Measurements from ENCODE around the gene UBAC2. TPM values are rescaled to one million over a fixed set of nuclear protein-coding genes. Genes with fewer than 3 reads are reported as not detected.
"Not testable (repeated sequence)": the region's sequence is repeated elsewhere in the genome, so short reads cannot be mapped to it uniquely, and the experiment has no call there.

Gene UBAC2
- total RNA-seq, 2 experiments from 2014 or later = 56.0 to 59.0 TPM

GRCh38 chr13:99199541-99200431 lies 868 bp upstream of the UBAC2 start:
- peak overlapping the region; percentile 91 for H3K4me3 Mint-ChIP-seq

GRCh38 chr13:99203601-99204579 lies 3.2 kb downstream of the UBAC2 start:
- H3K27me3 Mint-ChIP-seq = no peaks in the 10 kb centered on the region
- peak overlapping the region; percentile 78 for H3K4me3 Mint-ChIP-seq
- H3K4me1 Mint-ChIP-seq = peaks cover 69% of the 10 kb centered on the region
- DNase-seq = no peak
- H3K27ac Mint-ChIP-seq = peak overlapping the region; percentile 89
- H3K36me3 Mint-ChIP-seq = peaks cover 62% of the 10 kb centered on the region
- no peaks in the 10 kb centered on the region for H3K9me3 Mint-ChIP-seq

More at GRCh38 chr13:99199541-99200431, 868 bp upstream of the UBAC2 start:
- H3K9me3 Mint-ChIP-seq = no peaks in the 10 kb centered on the region
- H3K4me1 Mint-ChIP-seq = peaks cover 56% of the 10 kb centered on the region
- peaks cover 37% of the 10 kb centered on the region for H3K36me3 Mint-ChIP-seq
- DNase-seq = no peak
- peak overlapping the region; percentile 94 for H3K27ac Mint-ChIP-seq
- no peaks in the 10 kb centered on the region for H3K27me3 Mint-ChIP-seq

- peak overlapping the region; percentile 89 for H3K27ac Mint-ChIP-seq
- no peaks in the 10 kb centered on the region for H3K9me3 Mint-ChIP-seq
- peaks cover 70% of the 10 kb centered on the region for H3K4me1 Mint-ChIP-seq
- no peaks in the 10 kb centered on the region for H3K27me3 Mint-ChIP-seq
- peak overlapping the region; percentile 78 for H3K4me3 Mint-ChIP-seq
- peaks cover 66% of the 10 kb centered on the region for H3K36me3 Mint-ChIP-seq
- DNase-seq = no peak
These were observed 5.1 kb downstream of the UBAC2 start for GRCh38 chr13:99205621-99206220.

GRCh38 chr13:99206226-99206625 lies 5.6 kb downstream of the UBAC2 start:
- H3K4me1 Mint-ChIP-seq = peaks cover 75% of the 10 kb centered on the region
- no peak overlapping the region for H3K4me3 Mint-ChIP-seq
- H3K9me3 Mint-ChIP-seq = no peaks in the 10 kb centered on the region
- no peaks in the 10 kb centered on the region for H3K27me3 Mint-ChIP-seq
- DNase-seq = no peak
- no peak overlapping the region for H3K27ac Mint-ChIP-seq
- H3K36me3 Mint-ChIP-seq = peaks cover 71% of the 10 kb centered on the region

GRCh38 chr13:99206873-99207272 lies 6.2 kb downstream of the UBAC2 start:
- Mint-ChIP-seq H3K4me1 (peaks cover 81% of the 10 kb centered on the region), H3K9me3 (no peaks in the 10 kb centered on the region), H3K4me3 (no peak overlapping the region), H3K36me3 (peaks cover 72% of the 10 kb centered on the region), H3K27ac (peak overlapping the region; percentile 34), H3K27me3 (no peaks in the 10 kb centered on the region)
- DNase-seq = no peak

GRCh38 chr13:99207511-99207910 lies 6.9 kb downstream of the UBAC2 start:
- no peak overlapping the region for H3K4me3 Mint-ChIP-seq
- H3K27ac Mint-ChIP-seq = no peak overlapping the region
- no peaks in the 10 kb centered on the region for H3K27me3 Mint-ChIP-seq
- no peaks in the 10 kb centered on the region for H3K9me3 Mint-ChIP-seq
- peaks cover 71% of the 10 kb centered on the region for H3K36me3 Mint-ChIP-seq
- no peak for DNase-seq
- peaks cover 81% of the 10 kb centered on the region for H3K4me1 Mint-ChIP-seq

- H3K4me1 Mint-ChIP-seq = peaks cover 78% of the 10 kb centered on the region
- H3K36me3 Mint-ChIP-seq = peaks cover 70% of the 10 kb centered on the region
- no peak for DNase-seq
- H3K27me3 Mint-ChIP-seq = no peaks in the 10 kb centered on the region
- no peaks in the 10 kb centered on the region for H3K9me3 Mint-ChIP-seq
- no peak overlapping the region for H3K27ac Mint-ChIP-seq
- no peak overlapping the region for H3K4me3 Mint-ChIP-seq
These were observed 7.5 kb downstream of the UBAC2 start for GRCh38 chr13:99208185-99208584.

GRCh38 chr13:99208845-99209527 lies 8.3 kb downstream of the UBAC2 start:
- H3K27me3 Mint-ChIP-seq = no peaks in the 10 kb centered on the region
- no peak overlapping the region for H3K4me3 Mint-ChIP-seq
- DNase-seq = no peak
- H3K4me1 Mint-ChIP-seq = peaks cover 76% of the 10 kb centered on the region
- peak overlapping the region; percentile 72 for H3K27ac Mint-ChIP-seq
- H3K36me3 Mint-ChIP-seq = peaks cover 68% of the 10 kb centered on the region
- H3K9me3 Mint-ChIP-seq = no peaks in the 10 kb centered on the region

GRCh38 chr13:99210627-99211026 lies 10.0 kb downstream of the UBAC2 start:
- not testable (repeated sequence) for H3K4me3 Mint-ChIP-seq, DNase-seq, H3K27ac Mint-ChIP-seq, H3K27me3 Mint-ChIP-seq, H3K9me3 Mint-ChIP-seq
- H3K4me1 Mint-ChIP-seq = peaks cover 76% of the 10 kb centered on the region
- peaks cover 62% of the 10 kb centered on the region for H3K36me3 Mint-ChIP-seq

- Mint-ChIP-seq H3K27ac (peak overlapping the region; percentile 0), H3K36me3 (peaks cover 55% of the 10 kb centered on the region), H3K9me3 (no peaks in the 10 kb centered on the region), H3K27me3 (no peaks in the 10 kb centered on the region), H3K4me3 (no peak overlapping the region), H3K4me1 (peaks cover 75% of the 10 kb centered on the region)
- no peak for DNase-seq
These were observed 10.9 kb downstream of the UBAC2 start for GRCh38 chr13:99211421-99212035.

GRCh38 chr13:99214232-99214631 lies 13.6 kb downstream of the UBAC2 start:
- DNase-seq = peak; percentile 67
- Mint-ChIP-seq H3K27me3 (no peaks in the 10 kb centered on the region), H3K9me3 (no peaks in the 10 kb centered on the region), H3K36me3 (peaks cover 44% of the 10 kb centered on the region), H3K4me1 (peaks cover 78% of the 10 kb centered on the region), H3K27ac (peak overlapping the region; percentile 93), H3K4me3 (peak overlapping the region; percentile 80)

- H3K27me3 Mint-ChIP-seq = no peaks in the 10 kb centered on the region
- peak overlapping the region; percentile 93 for H3K27ac Mint-ChIP-seq
- peak overlapping the region; percentile 80 for H3K4me3 Mint-ChIP-seq
- no peak for DNase-seq
- peaks cover 80% of the 10 kb centered on the region for H3K4me1 Mint-ChIP-seq
- peaks cover 43% of the 10 kb centered on the region for H3K36me3 Mint-ChIP-seq
- no peaks in the 10 kb centered on the region for H3K9me3 Mint-ChIP-seq
These were observed 14.1 kb downstream of the UBAC2 start for GRCh38 chr13:99214731-99215130.

GRCh38 chr13:99215184-99215830 lies 14.7 kb downstream of the UBAC2 start:
- DNase-seq = peak; percentile 58
- no peaks in the 10 kb centered on the region for H3K9me3 Mint-ChIP-seq
- H3K4me1 Mint-ChIP-seq = peaks cover 78% of the 10 kb centered on the region
- H3K27ac Mint-ChIP-seq = peak overlapping the region; percentile 93
- no peaks in the 10 kb centered on the region for H3K27me3 Mint-ChIP-seq
- H3K36me3 Mint-ChIP-seq = peaks cover 39% of the 10 kb centered on the region
- H3K4me3 Mint-ChIP-seq = peak overlapping the region; percentile 80

All from activated naive CD8-positive, alpha-beta T cell treated with anti-CD3 and anti-CD28 coated beads for 36 hours (primary cell).